Midbrain (tissue), 1 donor: ENCODE results near the gene SRBD1.

Source experiments
- DNase-seq: peaks from one replicate; lab custom pipeline; 2025; lab: John Stamatoyannopoulos, UW

Gene SRBD1

GRCh38 chr2:45379399-45380087 lies 231.5 kb downstream of the SRBD1 start:
- DNase-seq: no peak

GRCh38 chr2:45373534-45373933 lies 237.5 kb downstream of the SRBD1 start:
- no peak for DNase-seq

GRCh38 chr2:45370369-45370768 lies 240.7 kb downstream of the SRBD1 start:
- no peak for DNase-seq

GRCh38 chr2:45368792-45369191 lies 242.3 kb downstream of the SRBD1 start:
- no peak for DNase-seq

- DNase-seq: no peak
Measured at GRCh38 chr2:45361666-45362065, 249.4 kb downstream of the SRBD1 start.

- no peak for DNase-seq
Measured at GRCh38 chr2:45354776-45355175, 256.3 kb downstream of the SRBD1 start.

- DNase-seq: no peak
Measured at GRCh38 chr2:45353879-45354278, 257.2 kb downstream of the SRBD1 start.

GRCh38 chr2:45352506-45352905 lies 258.6 kb downstream of the SRBD1 start:
- DNase-seq: no peak

GRCh38 chr2:45345331-45346234 lies 265.5 kb downstream of the SRBD1 start:
- DNase-seq: no peak

GRCh38 chr2:45344502-45344901 lies 266.6 kb downstream of the SRBD1 start:
- DNase-seq: no peak

- no peak for DNase-seq
Measured at GRCh38 chr2:45344071-45344470, 267.0 kb downstream of the SRBD1 start.

- no peak for DNase-seq
Measured at GRCh38 chr2:45343251-45344017, 267.6 kb downstream of the SRBD1 start.

- DNase-seq: no peak
Measured at GRCh38 chr2:45340318-45340717, 270.7 kb downstream of the SRBD1 start.

GRCh38 chr2:45339253-45339652 lies 271.8 kb downstream of the SRBD1 start:
- DNase-seq: no peak
